ENCODE data around the gene XIRP1.
A peak's percentile ranks its signal among the peaks of the same experiment; 100 is the strongest.

Gene XIRP1

DNA sequence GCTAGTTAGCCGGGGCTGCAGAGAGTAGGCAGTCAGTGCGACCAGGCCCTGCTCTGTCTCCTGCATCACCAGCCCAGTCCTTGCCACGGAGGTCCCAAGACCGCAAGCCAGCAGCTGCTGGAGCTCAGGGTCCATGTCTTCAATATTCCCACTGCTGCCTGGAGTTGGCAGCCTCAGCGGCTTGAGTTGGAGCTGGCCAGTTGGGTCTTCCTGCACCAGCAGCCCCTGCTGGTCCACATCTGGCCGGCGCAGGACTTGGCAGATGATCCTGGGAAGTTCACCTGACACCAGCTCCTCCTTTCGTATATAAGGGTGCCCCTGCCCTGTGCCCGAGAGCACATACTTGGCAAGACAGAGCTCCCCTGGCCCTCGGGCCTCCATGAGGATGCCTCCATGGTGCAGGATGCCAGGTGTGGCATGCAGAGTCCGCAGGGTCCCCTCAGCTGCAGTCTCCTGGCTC, 5.7 kb downstream of the XIRP1 start:
- Histone ChIP-seq H3K4me3 (ENCODE audit: low read depth, low read length) (no peak overlapping the region), H3K36me3 (replicated peaks) (no peaks in the 10 kb centered on the region), H3K27ac (no peak overlapping the region), H3K27me3 (replicated peaks) (no peaks in the 10 kb centered on the region)
- TF ChIP-seq, protein P1, sequence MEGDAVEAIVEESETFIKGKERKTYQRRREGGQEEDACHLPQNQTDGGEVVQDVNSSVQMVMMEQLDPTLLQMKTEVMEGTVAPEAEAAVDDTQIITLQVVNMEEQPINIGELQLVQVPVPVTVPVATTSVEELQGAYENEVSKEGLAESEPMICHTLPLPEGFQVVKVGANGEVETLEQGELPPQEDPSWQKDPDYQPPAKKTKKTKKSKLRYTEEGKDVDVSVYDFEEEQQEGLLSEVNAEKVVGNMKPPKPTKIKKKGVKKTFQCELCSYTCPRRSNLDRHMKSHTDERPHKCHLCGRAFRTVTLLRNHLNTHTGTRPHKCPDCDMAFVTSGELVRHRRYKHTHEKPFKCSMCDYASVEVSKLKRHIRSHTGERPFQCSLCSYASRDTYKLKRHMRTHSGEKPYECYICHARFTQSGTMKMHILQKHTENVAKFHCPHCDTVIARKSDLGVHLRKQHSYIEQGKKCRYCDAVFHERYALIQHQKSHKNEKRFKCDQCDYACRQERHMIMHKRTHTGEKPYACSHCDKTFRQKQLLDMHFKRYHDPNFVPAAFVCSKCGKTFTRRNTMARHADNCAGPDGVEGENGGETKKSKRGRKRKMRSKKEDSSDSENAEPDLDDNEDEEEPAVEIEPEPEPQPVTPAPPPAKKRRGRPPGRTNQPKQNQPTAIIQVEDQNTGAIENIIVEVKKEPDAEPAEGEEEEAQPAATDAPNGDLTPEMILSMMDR (IDR thresholded peaks at IDR 0.05; ENCODE audit: low read depth, low read length, missing control alignments): no peak
- in situ Hi-C loops (cut with HindIII; ENCODE audit: low pct_ligation_motif_present, low sequenced_read_pairs): no loop called here
- no peak for DNase-seq

- Histone ChIP-seq H3K4me3 (ENCODE audit: low read depth, low read length) (no peak overlapping the region), H3K27me3 (replicated peaks) (no peaks in the 10 kb centered on the region), H3K36me3 (replicated peaks) (no peaks in the 10 kb centered on the region), H3K27ac (no peak overlapping the region)
- TF ChIP-seq, protein P1 (IDR thresholded peaks at IDR 0.05; ENCODE audit: low read depth, low read length, missing control alignments): no peak
- DNase-seq: no peak
- in situ Hi-C loops (cut with HindIII; ENCODE audit: low pct_ligation_motif_present, low sequenced_read_pairs): no loop called here
Observed at GRCh38 chr3:39185959-39186691, 6.3 kb downstream of the XIRP1 start.

DNA sequence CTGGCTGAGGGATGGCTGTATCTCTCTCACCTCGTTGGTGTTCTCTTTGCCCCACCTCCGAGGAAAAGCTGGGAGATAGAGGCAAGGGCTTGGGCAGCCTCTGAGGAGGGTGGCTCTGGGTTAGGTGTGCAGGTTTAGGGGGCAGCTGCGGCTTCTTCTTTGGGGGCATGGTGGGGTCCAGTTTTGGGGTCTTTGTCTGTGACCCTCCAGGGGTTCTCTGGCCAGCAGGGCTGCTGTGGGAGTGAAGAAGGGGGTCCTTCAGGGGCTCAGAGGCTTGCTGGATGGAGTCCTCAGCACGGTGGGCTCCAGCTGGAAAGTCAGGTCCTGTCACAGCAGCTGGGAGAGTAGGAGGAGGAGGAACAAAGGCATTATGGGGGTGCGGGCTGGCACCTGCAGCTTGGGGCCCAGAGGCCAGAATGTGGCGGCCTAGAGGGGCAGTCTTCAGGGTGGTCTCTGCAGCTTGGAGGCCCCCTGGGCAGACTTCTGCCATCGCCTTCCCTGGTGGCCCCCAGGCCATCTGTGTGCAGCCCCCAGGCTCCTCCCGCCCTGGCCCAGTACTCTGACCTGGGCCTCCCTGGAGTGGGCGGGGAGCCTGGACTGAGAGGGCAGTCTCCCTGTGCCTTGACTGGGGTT, 7.0 kb downstream of the XIRP1 start:
- TF ChIP-seq, protein P1 (IDR thresholded peaks at IDR 0.05; ENCODE audit: low read depth, low read length, missing control alignments): no peak
- H3K4me3 ChIP-seq (ENCODE audit: low read depth, low read length): no peak overlapping the region
- no peak overlapping the region for H3K27ac ChIP-seq
- DNase-seq: no peak
- no peaks in the 10 kb centered on the region for H3K27me3 ChIP-seq (replicated peaks)
- H3K36me3 ChIP-seq (replicated peaks): no peaks in the 10 kb centered on the region
- in situ Hi-C loops (cut with HindIII; ENCODE audit: low pct_ligation_motif_present, low sequenced_read_pairs): no loop called here

DNA sequence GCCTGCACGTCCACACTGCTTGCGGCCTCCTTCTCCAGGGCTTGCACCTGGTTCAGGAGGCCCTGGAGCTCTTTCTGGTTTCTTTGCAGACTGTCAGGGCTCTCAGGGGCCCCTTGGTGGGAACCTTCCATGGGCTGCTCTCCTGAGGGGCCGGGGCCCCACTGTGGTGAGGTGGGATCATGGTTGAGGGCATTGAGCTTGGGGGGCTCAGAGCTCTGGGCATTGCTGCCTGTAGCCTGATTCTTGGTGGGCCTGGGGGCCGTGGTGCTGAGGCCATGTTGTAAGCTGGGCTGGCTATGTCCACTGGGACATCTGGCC, 7.5 kb downstream of the XIRP1 start:
- TF ChIP-seq, protein P1 (IDR thresholded peaks at IDR 0.05; ENCODE audit: low read depth, low read length, missing control alignments): no peak
- H3K27ac ChIP-seq: no peak overlapping the region
- in situ Hi-C loops (cut with HindIII; ENCODE audit: low pct_ligation_motif_present, low sequenced_read_pairs): no loop called here
- no peaks in the 10 kb centered on the region for H3K27me3 ChIP-seq (replicated peaks)
- no peaks in the 10 kb centered on the region for H3K36me3 ChIP-seq (replicated peaks)
- no peak for DNase-seq
- no peak overlapping the region for H3K4me3 ChIP-seq (ENCODE audit: low read depth, low read length)

DNA sequence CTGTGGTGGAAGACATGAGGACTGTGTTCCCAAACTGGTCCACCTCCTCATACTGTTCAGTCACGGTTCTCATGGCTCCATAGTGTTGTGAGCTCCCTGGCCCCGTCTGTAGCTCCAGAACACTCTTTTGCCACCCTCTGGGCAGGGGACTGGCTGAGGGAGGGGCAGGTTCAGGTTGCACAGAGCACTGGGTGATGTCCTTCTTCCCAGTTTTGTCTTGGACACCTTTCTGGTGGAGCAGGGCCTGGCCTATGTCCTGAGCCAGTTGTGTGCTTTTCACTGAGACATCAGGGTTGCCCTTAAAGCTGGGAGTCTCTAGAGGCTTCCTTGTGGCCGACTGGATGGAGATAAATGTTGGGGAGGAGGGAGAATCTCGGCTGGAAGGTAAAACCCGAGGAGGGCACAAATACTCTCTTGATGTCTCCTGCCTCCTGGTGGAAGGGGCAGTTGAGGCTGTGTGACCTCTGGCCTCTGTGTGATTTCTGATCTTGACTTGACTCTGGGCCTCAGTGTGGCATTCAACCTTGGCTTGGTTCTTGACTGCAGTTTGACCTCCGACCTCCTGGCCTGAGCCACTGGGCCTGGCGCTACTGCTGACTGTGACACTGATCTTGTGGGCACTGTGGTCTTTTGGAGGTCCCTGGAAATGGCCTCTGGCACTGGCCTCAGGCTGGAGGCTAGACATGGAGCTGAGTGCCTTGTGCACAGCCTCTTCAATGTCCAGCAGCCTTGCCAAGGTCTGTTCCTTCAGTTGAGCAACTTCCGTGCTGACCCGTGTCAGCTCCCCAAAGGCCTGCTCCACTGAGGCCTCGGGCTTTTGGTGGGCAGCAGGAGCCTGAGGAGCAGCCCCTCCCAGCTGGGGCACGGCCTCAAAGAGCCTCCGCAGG, 8.1 kb downstream of the XIRP1 start:
- Histone ChIP-seq H3K27me3 (replicated peaks) (no peaks in the 10 kb centered on the region), H3K27ac (no peak overlapping the region), H3K36me3 (replicated peaks) (no peaks in the 10 kb centered on the region), H3K4me3 (ENCODE audit: low read depth, low read length) (no peak overlapping the region)
- DNase-seq: no peak
- in situ Hi-C loops (cut with HindIII; ENCODE audit: low pct_ligation_motif_present, low sequenced_read_pairs): no loop called here
- TF ChIP-seq, protein P1 (IDR thresholded peaks at IDR 0.05; ENCODE audit: low read depth, low read length, missing control alignments): peak; percentile 4
